Measurements from ENCODE around the gene SLC2A4RG. TPM values are rescaled to one million over a fixed set of nuclear protein-coding genes. Genes with fewer than 3 reads are reported as not detected.

The SLC2A4RG gene
- total and polyA plus RNA-seq, 2 of the 13 experiments (the other 11 are each of a cell fraction or from before 2014, with no cell fraction given): 91.4 to 95.9 TPM

DNA sequence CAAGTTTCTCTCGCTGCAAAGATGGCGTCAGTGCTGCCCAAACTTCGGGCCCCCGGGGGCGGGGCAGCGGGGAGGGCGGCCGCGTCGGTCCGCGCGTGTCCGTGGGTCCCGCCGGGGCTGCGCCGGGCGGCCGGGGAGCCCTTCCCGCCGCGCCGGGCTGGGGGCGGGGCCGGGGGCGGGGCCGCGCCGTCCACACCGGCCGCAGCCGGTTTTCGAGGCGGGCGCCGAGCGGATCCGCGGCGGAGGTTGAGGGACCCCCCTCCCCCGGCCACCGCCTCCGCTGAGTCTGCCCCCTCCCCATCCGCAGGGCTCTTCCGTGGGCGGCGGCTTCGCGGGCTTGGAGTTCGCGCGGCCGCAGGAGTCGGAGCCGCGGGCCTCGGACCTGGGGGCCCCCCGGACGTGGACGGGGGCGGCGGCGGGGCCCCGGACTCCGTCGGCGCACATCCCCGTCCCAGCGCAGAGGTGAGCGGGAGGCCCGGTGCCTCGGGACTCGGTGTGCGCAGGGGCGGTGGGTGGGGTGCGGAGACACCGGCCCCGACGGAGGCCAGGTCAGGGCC, 572 bp downstream of the SLC2A4RG start (continued):
- TF ChIP-seq ZBTB7A (CRISPR knock-in tag; IDR thresholded peaks at IDR 0.05) (no peak), AKAP8 (CRISPR knock-in tag; IDR thresholded peaks at IDR 0.05) (peak; percentile 91; the same call in 1 of the 2 replicates), MATR3 (CRISPR knock-in tag; IDR thresholded peaks at IDR 0.05) (no peak), HNRNPUL1 (IDR thresholded peaks at IDR 0.05; ENCODE audit: low read depth, low read length) (no peak), IRX3 (CRISPR knock-in tag; IDR thresholded peaks at IDR 0.05; ENCODE audit: borderline replicate concordance, low read depth) (peak; percentile 27), NFYB (CRISPR knock-in tag; IDR thresholded peaks at IDR 0.05) (no peak), EZH2 (conservative IDR thresholded peaks at IDR 0.05; ENCODE audit: low read depth, low read length) (no peak), RXRB (CRISPR knock-in tag; IDR thresholded peaks at IDR 0.05; ENCODE audit: borderline replicate concordance) (no peak), CENPX (CRISPR knock-in tag; IDR thresholded peaks at IDR 0.05) (0 out of 2 replicates have a peak, but pooled peaks have one; percentile 14), MAF1 (CRISPR knock-in tag; IDR thresholded peaks at IDR 0.05; ENCODE audit: borderline replicate concordance) (no peak), RBFOX2 (IDR thresholded peaks at IDR 0.05; ENCODE audit: low read depth, low read length) (peak; percentile 85), JUND (CRISPR knock-in tag; IDR thresholded peaks at IDR 0.05) (0 out of 2 replicates have a peak, but pooled peaks have one; percentile 19), CC2D1A (CRISPR knock-in tag; IDR thresholded peaks at IDR 0.05) (no peak), ZNF446 (CRISPR knock-in tag; IDR thresholded peaks at IDR 0.05) (peak; percentile 64; the same call in 1 of the 2 replicates), ZSCAN9 (CRISPR knock-in tag; IDR thresholded peaks at IDR 0.05; ENCODE audit: borderline replicate concordance) (no peak)
- TF ChIP-seq, protein P1, sequence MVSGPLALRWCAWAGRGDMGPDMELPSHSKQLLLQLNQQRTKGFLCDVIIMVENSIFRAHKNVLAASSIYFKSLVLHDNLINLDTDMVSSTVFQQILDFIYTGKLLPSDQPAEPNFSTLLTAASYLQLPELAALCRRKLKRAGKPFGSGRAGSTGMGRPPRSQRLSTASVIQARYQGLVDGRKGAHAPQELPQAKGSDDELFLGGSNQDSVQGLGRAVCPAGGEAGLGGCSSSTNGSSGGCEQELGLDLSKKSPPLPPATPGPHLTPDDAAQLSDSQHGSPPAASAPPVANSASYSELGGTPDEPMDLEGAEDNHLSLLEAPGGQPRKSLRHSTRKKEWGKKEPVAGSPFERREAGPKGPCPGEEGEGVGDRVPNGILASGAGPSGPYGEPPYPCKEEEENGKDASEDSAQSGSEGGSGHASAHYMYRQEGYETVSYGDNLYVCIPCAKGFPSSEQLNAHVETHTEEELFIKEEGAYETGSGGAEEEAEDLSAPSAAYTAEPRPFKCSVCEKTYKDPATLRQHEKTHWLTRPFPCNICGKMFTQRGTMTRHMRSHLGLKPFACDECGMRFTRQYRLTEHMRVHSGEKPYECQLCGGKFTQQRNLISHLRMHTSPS (CRISPR knock-in tag; IDR thresholded peaks at IDR 0.05; ENCODE audit: low read depth): no peak
- TF ChIP-seq, protein P2, sequence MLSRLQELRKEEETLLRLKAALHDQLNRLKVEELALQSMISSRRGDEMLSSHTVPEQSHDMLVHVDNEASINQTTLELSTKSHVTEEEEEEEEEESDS (CRISPR knock-in tag; IDR thresholded peaks at IDR 0.05; ENCODE audit: borderline replicate concordance): 0 out of 2 replicates have a peak, but pooled peaks have one; percentile 56
- TF ChIP-seq, protein P3, sequence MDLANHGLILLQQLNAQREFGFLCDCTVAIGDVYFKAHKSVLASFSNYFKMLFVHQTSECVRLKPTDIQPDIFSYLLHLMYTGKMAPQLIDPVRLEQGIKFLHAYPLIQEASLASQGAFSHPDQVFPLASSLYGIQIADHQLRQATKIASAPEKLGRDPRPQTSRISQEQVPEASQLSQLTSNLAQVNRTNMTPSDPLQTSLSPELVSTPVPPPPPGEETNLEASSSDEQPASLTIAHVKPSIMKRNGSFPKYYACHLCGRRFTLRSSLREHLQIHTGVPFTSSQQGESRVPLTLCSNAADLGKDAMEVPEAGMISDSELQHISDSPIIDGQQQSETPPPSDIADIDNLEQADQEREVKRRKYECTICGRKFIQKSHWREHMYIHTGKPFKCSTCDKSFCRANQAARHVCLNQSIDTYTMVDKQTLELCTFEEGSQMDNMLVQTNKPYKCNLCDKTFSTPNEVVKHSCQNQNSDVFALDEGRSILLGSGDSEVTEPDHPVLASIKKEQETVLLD (CRISPR knock-in tag; IDR thresholded peaks at IDR 0.05; ENCODE audit: low read depth): peak; percentile 65
- TF ChIP-seq, protein P4, sequence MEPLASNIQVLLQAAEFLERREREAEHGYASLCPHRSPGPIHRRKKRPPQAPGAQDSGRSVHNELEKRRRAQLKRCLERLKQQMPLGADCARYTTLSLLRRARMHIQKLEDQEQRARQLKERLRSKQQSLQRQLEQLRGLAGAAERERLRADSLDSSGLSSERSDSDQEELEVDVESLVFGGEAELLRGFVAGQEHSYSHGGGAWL (CRISPR knock-in tag; IDR thresholded peaks at IDR 0.05): peak; percentile 6; the same call in 1 of the 2 replicates
- TF ChIP-seq, protein P5, sequence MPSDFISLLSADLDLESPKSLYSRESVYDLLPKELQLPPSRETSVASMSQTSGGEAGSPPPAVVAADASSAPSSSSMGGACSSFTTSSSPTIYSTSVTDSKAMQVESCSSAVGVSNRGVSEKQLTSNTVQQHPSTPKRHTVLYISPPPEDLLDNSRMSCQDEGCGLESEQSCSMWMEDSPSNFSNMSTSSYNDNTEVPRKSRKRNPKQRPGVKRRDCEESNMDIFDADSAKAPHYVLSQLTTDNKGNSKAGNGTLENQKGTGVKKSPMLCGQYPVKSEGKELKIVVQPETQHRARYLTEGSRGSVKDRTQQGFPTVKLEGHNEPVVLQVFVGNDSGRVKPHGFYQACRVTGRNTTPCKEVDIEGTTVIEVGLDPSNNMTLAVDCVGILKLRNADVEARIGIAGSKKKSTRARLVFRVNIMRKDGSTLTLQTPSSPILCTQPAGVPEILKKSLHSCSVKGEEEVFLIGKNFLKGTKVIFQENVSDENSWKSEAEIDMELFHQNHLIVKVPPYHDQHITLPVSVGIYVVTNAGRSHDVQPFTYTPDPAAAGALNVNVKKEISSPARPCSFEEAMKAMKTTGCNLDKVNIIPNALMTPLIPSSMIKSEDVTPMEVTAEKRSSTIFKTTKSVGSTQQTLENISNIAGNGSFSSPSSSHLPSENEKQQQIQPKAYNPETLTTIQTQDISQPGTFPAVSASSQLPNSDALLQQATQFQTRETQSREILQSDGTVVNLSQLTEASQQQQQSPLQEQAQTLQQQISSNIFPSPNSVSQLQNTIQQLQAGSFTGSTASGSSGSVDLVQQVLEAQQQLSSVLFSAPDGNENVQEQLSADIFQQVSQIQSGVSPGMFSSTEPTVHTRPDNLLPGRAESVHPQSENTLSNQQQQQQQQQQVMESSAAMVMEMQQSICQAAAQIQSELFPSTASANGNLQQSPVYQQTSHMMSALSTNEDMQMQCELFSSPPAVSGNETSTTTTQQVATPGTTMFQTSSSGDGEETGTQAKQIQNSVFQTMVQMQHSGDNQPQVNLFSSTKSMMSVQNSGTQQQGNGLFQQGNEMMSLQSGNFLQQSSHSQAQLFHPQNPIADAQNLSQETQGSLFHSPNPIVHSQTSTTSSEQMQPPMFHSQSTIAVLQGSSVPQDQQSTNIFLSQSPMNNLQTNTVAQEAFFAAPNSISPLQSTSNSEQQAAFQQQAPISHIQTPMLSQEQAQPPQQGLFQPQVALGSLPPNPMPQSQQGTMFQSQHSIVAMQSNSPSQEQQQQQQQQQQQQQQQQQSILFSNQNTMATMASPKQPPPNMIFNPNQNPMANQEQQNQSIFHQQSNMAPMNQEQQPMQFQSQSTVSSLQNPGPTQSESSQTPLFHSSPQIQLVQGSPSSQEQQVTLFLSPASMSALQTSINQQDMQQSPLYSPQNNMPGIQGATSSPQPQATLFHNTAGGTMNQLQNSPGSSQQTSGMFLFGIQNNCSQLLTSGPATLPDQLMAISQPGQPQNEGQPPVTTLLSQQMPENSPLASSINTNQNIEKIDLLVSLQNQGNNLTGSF (CRISPR knock-in tag; IDR thresholded peaks at IDR 0.05): no peak
- TF ChIP-seq, protein P6, sequence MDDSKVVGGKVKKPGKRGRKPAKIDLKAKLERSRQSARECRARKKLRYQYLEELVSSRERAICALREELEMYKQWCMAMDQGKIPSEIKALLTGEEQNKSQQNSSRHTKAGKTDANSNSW (CRISPR knock-in tag; IDR thresholded peaks at IDR 0.05; ENCODE audit: borderline replicate concordance): peak; percentile 87

Data from HepG2 (cell line).